HG03460 (cell line): ENCODE data around the gene SMDT1.

ENCODE experiments used
- ATAC-seq: cut with Tn5 transposase; IDR thresholded peaks from one replicate; pipeline ENCODE4 v1.9.1; 2021; ENCODE audit not compliant: unreplicated experiment

The SMDT1 gene, protein sequence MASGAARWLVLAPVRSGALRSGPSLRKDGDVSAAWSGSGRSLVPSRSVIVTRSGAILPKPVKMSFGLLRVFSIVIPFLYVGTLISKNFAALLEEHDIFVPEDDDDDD

DNA sequence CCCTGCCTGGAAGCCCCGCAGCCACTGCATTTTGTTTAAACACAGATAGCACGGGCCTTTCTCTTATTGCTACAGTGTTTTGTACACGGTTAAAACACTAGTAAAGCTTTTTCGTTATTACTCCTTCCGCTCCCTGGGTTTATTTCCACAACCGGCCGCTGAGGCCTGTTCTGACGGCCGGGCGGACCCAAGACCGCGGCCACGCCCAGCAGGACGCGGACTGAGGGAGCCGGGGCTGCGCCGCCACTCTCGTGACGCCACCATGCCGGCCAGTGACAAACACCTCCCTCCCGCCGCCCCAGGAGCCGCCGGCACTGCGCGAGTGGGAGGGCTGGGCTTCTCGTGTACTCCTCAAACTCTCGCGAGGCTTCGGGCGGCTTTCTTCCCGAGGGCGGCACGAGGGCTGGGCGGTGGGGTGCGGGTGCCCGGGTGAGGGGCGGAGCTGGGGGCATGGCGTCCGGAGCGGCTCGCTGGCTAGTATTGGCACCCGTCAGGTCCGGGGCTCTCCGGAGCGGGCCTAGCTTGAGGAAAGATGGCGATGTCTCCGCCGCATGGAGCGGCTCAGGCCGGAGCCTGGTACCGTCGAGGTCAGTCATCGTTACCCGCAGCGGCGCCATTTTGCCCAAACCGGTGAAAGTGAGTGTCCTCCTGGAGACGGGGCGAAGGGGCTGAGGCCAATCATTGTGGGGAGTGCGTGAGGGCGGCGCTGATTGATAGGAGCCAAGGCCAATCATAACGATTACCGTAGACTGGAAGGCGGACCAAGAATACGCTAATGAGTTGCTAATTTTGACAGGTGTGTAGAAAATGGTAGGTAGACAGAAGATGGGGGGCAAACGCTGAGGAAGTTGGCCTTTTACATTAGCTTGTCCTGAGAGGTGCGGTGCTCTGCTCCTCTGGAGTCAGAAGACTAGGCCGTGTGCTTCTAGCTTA, at the start of gene SMDT1:
Gene SMDT1 (plus strand): TSS at position 382 of the 933 bp plus-strand sequence. CDS start 69 bp downstream, at position 451.
- peak; percentile 80 for ATAC-seq

DNA sequence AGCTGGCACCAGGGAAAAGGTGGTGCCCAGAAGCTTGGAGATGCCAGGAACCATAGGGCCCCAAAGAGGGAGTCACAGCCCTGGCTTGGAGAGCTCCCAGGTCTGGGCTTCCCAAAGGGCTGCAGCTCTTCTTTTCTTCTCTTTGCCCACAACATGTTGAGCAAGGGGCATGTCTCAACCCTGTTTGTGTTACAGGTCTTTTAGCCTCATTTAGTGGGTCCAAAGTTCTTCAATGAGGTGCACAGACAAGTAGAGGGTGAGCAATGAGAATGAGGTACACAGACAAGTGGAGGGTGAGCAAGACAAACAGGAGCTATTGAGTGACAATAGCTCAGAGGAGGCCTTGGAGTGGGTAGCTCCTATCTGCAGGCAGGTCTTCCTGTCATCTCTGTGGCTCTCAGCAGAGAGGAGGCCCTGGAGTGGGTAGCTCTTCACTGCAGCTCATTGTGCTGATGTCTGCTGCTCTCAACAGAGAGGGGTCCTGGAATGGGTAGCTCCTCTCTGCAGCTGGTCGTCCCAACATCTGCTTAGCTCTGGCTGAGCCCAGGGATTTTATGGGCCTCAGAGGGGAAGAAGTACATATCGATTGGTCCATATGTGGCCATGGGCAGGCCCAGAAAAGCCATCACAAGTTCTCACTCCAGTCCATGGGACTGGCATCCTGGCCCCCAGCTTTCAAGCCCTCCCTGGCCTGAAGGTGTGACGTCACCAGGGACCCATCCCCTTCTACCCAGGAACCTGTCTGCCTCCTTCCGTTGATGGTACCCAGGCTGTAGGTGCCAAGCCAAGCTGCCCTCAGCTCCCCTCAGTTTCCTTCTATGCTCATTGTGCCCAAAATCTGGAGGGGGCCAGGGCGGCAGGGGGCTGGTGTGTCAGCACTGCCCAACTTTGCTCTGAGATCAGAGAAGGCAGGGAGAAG, 46.0 kb upstream of the SMDT1 start:
- no peak for ATAC-seq

DNA sequence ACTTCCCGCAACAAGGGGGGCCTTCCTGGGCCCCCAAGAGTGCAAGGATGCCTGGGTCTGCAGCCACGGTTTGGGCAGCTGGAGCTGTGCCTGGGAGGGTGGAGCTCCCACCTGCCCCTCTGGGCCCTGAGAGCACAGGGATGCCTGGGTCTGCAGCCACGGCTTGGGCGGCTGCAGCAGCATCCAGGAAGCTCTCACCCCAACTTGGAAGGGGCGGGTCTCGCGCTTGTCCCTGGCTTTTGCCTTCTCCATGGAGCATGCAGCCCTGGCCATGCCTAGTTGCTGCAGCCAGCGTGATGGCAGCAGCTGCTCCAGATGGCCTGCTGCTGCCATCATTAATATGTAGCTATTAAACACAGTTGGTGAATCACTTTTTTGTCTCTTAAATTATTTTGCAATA, 44.2 kb upstream of the SMDT1 start:
- no peak for ATAC-seq

DNA sequence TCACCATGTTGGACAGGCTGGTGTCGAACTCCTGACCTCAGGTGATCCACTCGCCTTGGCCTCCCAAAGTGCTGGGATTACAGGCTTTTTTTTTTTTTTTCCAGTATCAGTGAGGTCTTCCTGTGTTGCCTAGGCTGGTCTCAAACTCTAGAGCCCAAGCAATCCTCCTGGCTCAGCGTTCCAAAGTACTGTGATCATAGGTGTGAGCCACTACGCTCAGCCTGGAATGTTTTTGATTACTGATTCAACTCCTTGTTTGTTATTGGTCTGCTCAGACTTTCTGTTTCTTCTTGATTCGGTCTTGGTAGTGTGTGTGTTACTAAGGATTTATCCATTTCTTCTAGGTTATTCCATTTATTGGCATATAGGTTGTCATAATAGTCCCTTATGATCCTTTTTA, 40.2 kb upstream of the SMDT1 start:
- no peak for ATAC-seq

DNA sequence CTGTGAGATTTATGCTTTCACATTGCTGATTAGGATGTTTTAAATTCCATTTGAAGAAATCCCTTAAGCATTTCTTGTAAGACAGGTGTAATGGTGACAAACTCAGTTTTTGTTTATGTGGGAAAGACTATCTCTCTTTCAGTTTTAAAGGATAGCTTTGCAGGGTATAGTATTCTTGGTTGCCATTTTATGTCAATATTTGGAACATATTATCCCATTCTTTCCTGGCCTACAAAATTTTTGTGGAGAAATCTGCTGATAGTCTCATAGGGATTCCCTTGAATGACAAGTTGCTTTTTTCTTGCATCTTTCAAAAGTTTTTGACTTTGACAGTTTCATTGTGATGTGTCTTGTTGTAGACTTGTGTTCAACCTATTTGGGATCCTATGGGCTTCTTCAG, 37.7 kb upstream of the SMDT1 start:
- ATAC-seq: no peak

DNA sequence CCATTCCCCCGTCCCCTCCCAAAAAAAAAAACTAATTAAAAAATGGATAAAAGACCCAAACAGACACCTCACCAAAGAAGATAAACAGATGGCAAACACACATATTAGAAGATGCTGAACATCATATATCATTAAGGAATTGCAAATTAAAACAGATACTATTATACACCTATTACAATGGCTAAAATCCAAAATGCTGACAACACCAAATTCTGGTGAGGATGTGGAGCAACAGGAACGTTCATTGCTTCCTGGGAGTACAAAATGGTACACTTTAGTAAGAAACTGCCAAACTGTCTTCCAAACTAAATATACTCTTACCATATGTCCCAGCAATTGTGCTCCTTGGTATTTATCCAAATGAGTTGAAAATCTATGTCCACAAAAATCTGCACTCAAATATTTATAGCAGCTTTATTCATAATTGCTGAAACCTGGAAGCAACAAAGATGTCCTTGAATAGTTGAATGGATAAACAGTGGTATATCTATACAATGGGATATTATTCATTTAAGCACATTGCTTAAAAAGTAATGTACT, 28.8 kb upstream of the SMDT1 start:
- ATAC-seq: no peak

DNA sequence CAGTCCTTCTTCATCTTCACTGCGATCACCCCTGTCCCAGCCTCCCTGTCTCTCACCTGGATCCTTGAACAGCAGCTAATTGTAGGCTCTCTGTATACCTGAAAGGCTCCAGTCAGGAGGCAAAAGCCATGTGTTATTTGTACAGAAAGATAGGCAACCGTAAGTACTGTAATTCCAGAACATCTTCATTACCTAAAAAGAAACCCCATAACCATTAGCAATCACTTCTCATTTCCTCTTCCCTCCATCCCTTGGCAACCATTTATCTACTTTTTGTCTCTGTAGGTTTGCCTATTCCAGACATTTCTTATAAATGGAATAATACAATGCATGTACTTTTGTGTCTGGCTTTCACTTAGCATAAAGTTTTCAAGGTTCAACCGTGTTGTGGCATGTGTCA, 26.7 kb upstream of the SMDT1 start:
- no peak for ATAC-seq

DNA sequence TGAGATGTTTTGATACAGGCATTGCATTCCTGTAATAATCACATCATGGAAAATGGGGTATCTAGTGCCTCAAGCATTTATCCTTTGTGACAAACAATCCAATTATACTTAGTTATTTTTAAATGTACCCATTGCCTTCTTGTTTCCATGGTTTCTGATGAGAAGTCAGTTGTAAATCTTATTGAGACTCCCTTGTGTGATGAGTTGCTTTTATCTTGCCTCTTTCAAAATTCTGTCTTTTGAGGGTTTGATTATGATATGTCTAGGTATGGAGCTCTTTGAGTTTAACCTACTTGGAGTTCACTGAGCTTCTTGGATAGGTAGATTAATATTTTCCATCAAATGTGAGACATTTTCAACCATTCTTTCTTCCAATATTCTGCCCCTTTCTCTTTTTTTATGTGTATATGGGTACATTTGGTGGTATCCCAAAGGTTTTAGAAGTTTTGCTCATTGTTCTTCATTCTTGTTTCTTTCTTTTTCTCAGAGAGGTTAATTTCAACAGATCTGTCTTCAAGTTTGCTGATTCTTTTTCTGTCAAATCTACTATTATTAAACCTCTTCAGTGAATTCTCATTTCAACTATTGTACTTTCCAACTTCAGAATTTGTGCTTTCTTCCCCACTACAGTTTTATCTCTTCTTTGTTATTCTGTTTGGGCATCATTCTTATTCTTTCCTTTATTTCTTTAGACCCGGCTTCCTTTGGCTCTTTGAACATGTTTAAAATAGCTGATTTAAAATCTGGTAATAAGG, 22.6 kb upstream of the SMDT1 start:
- ATAC-seq: no peak

DNA sequence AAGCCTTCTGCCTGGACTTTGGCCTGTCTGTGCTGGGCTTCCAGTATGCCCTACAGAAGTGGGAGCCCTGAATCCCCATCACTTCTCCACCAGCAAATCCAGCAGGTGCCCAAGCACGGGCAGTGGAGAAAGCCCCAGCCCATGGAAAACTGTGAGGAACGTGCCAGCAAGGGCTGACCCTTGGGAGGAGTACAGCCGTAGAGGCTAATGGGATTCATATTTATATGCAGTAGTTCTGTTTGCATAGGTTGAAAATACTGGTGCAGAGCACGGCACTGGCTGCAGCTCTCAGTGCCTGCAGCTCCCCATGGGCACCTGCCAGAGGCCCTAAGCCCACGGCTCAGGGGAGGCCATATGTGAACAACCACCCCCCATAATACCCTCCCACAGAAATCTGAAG, 19.0 kb upstream of the SMDT1 start:
- ATAC-seq: no peak

DNA sequence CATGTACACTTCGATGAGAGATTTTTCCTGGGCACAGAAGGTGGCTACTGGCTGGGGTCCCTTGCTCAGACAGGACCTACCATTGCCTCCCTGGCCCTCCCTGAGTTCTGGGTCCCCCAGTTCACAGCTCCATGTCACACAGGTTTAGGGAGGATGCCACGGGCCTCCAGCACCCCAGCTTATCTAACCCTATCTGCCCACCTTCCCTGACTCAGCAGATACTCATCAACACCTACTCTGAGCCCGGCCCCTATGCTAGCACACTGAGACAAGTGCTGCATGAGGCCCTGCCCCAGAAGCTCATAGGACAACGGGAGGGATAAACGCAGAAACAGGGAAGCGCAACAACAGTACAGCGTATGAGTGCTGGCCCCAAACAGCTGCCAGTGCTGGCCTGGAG, 18.5 kb upstream of the SMDT1 start:
- no peak for ATAC-seq

DNA sequence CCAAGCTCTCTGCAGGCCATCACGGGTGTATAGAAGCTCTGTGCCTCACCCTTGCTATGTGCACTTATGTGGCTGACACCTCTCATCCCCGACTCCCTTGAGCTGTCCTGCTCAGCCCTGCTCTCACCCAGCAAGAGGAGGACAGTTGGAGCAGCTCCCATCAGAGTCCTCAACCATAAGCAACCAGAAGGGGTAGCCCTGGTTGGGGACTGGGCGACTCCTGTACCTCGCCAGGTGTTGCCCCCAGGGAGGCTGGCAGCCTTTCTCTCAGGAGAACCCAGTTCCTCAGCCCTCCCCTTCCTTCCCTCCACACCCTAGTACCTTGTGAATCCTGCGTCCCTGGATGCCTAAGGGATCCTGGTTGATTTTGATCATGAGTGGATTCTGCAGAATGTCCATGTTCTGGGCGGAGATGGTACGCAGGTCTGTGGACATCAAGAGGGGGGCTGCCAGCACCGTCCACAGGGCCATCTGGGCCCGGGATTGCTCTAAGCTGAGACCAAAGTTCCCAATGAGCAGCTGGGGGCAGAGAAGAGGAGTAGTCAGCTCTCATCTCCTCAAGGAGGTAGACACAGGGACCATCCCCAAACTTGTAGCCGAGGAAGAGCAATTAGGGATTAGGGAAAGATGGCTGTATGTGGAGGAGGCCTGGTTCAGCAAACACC, 16.9 kb upstream of the SMDT1 start:
- ATAC-seq: no peak

DNA sequence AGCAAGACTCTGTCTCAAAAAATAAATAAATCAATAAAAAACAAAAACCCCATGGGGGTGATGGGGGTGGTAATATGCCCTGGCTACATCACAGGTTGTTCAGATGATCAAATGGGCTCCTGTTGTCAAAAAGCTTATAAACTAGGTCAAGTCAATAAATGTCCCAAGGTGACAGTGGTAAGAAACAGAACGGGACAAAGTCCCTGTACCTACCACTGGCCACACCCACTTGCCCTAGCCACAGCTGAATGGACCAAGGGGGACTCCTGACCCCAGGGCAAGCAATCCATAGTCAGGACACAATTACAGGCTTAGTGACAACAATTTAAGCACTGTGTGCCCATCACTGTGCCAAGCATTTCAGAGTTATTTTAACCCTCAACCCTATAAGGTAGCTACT, 14.9 kb upstream of the SMDT1 start:
- ATAC-seq: no peak

DNA sequence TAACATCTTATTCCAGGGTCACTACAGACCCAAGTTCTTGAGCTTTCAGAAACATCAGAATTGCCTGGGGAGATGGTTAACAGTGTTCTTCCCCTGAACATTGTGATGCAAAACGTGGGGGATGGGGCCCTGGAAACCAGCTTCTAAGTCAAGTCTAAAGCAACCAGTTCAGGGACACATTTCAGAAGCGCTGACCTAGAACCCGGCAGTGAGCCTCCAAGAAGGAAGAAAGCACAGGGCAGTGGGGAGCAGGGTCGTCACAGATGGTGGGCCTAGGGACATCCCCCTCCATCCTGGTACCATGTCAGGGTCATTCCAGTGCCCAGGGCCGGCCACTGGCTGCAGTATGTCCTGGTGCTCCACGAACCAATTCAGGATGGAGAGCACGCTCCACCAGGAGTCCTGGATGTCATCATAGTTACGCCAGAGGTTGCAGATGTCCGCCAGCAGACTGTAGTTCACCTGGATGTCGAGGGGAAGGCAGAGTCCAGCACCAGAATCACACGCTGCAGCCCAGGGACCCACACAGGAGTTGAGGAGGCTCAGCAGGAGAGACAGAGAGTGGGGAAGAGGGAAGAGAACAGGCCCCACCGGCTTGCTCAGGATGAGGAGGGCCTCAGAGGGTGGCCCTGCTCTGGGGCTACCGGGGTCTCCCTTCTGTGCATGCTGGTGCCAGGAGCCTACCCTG, 13.9 kb upstream of the SMDT1 start:
- ATAC-seq: no peak

DNA sequence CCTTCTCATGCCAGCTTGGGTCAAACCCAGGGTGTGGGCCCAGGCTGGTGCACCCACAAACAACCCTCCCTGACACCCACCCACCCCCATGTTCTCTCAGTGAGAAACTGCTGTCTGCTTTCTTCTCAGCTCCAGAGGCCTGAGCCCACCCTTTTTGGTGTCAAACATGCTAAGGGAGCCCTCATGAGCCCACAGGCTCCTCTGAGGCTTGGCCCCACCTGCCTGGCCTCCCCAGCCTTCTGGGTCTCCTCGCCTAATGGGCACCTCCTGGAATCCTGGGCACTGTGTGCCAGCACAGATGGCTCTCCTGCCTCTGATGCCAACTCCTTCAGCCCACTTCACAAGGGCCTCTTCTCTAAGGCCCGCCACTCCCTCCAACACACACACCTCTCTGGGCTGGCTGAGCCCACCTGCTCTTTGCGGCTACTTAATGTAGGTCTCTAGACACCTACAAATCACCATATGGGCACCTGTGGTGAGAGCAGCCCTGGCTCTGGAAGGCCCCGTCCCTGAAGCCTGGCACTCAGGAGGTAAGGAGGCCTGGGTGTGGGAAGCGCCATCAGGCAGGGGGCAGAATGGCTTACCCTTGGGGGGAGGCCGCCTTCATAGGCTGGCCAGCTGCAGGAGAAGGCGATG, 13.3 kb upstream of the SMDT1 start:
- ATAC-seq: no peak

DNA sequence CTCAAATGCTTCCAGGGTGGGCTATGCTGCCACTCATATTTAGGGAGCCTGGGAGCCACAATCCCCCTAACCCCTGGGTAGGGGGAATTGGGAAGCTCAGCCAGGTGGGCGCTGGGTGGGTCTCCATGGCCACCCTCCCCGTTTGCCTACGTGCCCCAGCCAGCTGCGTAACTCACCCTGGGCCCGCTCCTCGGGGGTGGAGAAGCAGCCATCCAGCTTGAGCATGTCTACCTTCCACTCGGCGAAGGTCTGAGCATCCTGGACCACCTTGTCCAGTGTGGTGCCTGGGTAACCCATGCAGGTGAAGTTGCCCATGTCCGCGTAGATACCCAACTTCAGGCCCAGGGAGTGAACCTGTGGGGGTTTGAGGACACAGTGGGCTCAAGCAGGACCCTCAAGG, 12.6 kb upstream of the SMDT1 start:
- no peak for ATAC-seq

DNA sequence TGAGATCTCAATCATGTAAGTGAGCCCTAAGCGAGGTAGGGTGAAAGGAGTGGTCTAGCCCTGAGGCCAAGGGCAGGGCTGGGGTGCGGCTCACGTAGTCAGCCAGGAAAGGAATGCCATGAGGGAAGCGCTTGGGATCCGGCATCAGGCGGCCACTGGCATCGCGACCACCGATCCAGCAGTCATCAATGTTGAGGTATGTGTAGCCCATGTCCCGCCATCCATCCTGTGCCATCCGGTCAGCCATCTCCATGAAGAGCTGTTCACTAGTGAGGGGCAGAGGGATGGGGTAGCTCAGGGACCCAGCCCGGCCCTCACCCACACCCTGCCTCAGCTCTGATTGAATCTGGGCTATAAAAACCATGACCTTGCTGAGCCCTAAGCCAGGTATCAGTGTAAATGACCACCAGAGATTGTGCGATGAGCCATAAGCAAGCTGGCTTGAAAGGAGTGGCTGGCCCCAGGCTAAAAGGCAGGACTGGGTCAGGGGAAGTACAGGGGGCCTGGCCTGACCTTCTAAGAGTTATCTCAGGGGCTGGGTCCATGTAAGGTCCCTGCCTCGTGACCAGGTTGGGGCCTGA, 11.7 kb upstream of the SMDT1 start:
- ATAC-seq: no peak

DNA sequence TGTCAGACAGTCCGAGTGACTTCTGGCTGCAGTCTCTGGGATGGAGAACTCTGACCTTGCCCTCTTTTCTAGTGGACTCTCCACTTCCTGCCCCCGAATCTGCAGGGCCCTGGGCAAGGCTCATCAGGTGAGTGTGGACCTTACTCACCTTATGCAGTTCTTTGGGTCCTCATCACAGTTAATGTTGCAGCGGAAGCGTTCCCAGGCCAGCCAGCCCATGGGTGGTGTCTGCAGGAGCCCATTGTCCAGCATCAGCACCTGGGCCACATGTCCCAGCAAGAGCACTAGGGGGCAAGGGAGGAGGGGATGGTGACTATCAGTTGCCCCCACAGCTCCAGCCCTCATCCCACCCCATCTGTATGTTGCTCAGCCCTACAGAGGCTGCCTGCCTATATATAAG, 11.2 kb upstream of the SMDT1 start:
- ATAC-seq: no peak

DNA sequence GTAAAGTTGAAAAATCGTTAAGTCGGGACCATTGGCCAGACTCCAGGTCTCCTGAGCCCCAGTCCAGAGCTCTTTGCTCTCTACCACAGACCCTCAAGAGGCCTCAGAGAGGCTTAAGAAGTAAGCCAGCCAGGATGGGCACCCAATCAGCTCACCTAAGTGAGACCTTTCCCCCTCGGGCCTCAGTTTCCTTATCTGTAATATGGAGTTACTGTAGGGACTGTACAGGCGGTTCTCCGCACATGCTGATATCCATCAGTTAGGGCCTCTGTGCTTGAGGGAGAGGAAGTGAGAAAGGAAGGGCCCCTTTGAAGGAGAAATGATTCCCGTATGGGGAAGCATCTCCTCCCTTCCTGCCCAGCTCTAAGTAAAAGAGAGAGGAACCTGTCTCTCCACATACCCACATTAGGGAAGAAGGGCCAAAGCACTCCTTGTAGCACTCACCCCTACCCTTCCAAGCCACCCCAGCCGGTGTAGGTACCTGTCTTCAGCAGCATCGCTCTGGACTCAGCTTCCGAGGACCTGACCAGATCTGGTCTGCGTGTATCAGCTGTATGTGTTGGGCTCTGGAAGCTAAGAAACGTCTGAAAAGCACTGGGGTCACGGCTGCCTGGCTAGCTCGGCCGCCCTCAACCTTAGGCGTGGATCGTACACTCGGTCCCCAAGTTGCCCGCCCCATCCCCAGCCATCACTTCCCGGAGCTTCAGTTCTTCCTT, 9.5 kb upstream of the SMDT1 start:
- ATAC-seq: peak; percentile 13
